ENCODE results near the gene CYP2C9. TPM values are rescaled to one million over a fixed set of nuclear protein-coding genes. Genes with fewer than 3 reads are reported as not detected.

The CYP2C9 gene
- 0.03 to 0.12 TPM in 2 of 5 replicates, not detected in the others for total RNA-seq (2022; extraction: Qiagen RNA extraction; ENCODE audit: low read depth)

DNA sequence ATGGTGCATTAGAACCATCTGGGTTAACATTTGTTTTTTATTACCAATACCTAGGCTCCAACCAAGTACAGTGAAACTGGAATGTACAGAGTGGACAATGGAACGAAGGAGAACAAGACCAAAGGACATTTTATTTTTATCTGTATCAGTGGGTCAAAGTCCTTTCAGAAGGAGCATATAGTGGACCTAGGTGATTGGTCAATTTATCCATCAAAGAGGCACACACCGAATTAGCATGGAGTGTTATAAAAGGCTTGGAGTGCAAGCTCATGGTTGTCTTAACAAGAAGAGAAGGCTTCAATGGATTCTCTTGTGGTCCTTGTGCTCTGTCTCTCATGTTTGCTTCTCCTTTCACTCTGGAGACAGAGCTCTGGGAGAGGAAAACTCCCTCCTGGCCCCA is at the start of gene CYP2C9:
Gene CYP2C9, plus strand, starts transcription at position 276 of the 400 bp plus-strand sequence. Its CDS starts 25 bp downstream, at position 301.

Other genes with a start within 250 kb of the CYP2C9 start
- not detected in 5 replicates for gene CYP2C19, start 176.0 kb upstream of the CYP2C9 start, total RNA-seq (2022; extraction: Qiagen RNA extraction; ENCODE audit: low read depth)
- gene CYP2C8, start 130.8 kb downstream of the CYP2C9 start, total RNA-seq (2022; extraction: Qiagen RNA extraction; ENCODE audit: low read depth), result not detected in 5 replicates

All from A549 treated with DMSO at 1 μM for 4 hours (cell line).